GM15510 (cell line): ENCODE results near the gene ZDHHC9.
A peak's percentile ranks its signal among the peaks of the same experiment; 100 is the strongest.

Experiments used
- POLR2A ChIP-seq: IDR thresholded peaks from 3 replicates; pipeline ENCODE4 v1.6.1; 2011; ENCODE audit warnings: borderline replicate concordance; ENCODE audit not compliant: insufficient read length; ENCODE audit errors: extremely low read depth

ZDHHC9 gene

GRCh38 chrX:129780441-129781105, 63.1 kb downstream of the ZDHHC9 start:
- peak; percentile 17 for TF ChIP-seq POLR2A

DNA sequence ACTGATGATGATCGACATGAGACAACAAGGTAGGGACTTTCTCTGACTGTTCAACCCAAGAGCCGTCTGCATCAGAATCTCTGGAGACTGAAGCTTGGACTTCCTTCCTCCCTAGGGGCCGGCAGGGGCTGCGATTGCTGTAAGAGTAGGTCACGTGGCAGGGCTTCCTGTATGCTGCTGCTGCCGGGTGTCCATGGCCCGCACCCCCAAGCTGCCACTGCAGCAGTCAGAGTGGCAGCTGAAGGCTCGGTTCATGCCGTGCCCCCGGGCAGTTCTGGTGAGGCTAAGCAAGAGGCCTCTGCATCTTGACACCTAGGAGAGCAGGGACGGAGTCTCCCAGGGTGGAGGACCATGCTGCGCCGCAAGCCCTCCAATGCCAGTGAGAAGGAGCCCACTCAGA, 63.9 kb downstream of the ZDHHC9 start, which contains the start of gene SASH3:
Gene SASH3, plus strand, starts transcription at position 203 of the 400 bp plus-strand sequence. Its CDS starts 149 bp downstream, at position 352.
- TF ChIP-seq POLR2A, result peak; percentile 84

GRCh38 chrX:129779086-129779672, 64.5 kb downstream of the ZDHHC9 start:
- no peak for TF ChIP-seq POLR2A

DNA sequence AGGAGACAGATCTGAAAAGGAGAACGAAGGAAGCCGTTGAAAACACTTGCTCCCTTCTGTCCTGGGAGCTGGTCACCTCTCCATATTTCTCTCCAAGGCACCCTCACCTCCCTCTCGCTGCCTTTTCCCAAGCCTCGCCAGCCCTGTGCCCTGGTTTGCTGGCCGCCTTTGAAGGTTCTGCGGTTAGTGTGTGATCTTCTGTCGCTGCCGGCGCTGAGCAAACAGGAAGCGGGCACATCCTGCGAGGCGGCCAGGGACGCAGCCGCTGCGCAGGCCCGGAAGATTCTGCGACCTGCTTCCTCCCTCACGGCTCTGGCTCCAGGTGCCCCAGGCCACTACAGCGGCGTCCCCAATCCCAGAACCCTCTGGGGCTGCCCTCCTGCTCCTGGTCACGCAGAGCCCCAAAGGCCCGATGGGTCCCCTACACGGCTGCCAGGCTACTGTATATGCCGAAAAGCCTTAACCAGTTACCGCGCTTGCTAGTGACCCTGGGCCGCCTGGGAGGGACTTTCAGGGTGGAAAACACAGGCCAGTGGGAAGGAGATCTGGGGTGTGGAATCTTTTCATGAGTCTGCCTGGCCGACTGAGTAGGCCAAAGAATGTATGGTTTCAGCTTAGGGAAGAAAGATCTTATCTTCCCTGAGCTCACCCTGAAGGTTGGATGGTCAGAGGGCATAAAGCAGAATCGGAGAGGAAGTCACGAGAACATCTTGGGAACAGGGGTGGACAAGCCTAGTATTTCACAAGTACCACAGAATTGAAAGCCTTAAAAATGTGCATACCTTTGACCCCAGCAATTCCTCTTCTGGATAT, 66.3 kb downstream of the ZDHHC9 start:
- peak; percentile 69 for TF ChIP-seq POLR2A

DNA sequence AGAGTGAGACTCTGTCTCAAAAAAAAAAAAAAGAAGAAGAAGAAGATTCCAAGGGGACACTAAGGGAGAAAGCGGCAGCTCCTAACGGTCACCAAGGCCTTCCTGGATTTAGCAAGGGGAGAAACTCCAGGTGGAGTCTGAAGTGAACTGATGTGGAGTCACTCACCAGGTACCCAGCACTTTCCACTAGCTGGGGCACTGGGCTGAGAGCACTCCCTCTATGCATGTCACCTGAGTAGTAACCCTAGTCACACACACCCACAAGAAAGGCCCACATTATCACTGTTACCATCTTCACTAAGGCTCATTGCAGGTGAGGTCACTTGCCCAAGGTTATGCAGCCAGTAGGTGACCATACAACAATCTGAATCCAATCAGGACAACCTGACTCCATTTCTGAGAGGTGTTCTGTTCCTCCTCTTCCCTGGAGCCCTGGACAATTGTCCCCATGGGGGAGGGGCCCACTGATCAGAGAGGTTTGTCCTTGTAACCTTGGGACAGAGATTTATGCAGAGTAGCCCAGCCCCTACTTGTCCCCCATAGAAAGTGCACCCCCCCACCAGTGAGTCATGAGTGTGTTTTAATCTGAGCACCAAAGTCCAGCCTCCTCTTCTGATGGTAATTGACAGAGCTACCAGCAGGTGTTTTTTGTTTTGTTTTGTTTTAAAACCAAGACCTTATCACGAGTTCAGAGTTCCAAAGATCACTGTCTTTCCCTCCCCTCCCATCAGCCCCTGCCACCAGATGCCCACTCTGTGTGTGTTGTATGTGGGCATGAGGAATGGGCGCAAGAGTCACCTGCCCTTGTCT, 69.8 kb downstream of the ZDHHC9 start:
- TF ChIP-seq POLR2A, result no peak

DNA sequence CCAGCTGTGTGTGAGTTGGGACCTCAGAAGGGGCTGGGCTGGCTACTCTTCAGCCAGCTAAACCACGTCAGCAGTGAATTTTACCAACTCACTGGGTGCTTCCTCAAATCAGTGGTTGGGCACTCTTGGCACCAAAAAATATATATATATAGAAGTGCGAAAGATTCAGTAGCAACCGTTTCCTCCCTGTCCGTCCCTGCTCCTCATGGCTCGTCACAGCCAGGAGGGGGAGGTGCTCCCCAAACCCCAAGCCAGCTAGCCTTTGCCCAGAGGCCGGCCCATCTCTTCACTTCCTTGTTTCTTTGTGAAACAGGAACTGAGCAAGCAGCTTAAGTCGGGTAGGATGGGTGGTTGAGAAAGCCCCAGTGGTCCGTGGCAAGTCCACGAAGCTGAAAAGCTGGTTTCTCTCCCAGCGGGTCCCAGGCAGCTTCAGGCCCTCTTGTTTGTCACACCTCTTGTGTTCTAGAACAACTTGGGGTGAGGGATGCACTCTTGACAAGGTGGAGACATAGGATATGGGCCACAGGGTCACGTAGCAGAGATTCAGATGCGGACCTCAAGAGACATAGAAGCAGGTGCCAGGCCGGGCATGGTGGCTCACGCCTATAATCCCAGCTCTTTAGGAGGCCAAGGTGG, 70.8 kb downstream of the ZDHHC9 start:
- TF ChIP-seq POLR2A, result no peak

DNA sequence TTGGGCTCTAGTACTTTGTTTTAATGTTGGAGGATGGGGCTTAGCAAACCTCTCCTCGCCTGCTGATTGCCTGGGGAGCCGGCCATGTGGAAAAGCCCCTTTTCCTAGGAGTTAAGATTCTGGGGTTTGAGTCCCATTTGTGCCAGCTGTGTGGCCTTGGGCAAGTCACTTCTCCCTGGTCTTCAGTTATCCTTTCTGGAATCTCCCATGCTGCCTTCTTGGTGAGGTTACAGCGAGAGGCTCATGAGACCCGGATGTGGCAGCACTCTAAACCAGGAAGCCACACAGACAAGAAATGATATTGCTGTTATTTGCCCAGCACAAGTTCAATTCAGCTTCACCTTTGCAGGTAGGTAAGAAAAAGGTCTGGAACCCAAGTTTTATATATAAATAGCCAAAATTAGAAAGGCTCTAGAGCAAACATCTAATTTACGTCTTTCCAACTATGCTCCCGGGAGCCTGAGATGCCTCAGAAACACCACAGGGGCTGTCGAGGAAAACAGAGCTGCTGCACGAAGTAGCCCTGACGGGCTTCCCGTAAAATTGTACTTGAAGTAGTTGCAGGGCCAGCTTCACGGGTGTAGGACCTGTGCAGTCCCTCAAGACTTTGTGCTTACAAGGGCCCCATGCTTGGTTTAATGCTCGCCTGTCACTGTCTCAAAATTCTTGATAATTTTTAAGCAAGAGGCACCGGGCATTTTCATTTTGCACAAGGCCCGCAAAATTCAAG, 72.3 kb downstream of the ZDHHC9 start:
- no peak for TF ChIP-seq POLR2A

GRCh38 chrX:129769467-129770154, 74.1 kb downstream of the ZDHHC9 start:
- no peak for TF ChIP-seq POLR2A

GRCh38 chrX:129768586-129769466, 74.9 kb downstream of the ZDHHC9 start:
- no peak for TF ChIP-seq POLR2A

DNA sequence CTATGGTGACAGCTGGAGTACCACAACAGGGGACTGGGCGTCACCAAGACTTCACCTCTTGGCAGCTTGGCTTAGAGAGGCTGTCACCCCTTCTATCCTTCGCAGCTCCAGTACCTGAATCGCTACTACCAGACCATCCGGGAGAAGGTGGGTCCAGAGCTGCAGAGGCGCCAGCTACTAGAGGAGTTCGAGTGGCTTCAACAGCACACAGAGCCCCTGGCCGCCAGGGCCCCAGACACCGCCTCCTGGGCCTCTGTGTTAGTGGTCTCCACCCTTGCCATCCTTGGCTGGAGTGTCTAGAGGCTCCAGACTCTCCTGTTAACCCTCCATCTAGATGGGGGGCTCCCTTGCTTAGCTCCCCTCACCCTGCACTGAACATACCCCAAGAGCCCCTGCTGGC, 75.5 kb downstream of the ZDHHC9 start:
- no peak for TF ChIP-seq POLR2A

DNA sequence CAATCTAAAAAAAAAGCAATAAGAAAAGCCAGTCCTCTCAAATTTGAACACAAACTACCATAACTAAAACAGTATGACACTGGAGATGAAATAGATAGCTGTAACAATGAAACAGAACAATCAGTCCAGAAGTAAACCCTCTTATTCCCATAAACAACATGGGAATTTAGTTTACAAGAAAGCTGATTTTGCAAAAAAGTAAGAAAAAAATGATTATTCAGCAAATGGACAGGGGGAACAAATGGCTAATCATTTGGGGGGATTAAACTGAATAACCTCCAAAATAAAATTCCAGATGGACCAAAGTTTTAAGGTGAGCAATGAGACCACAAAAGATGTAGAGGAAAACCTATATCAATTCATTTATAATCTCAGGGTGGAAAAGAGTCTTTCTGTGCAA, 80.0 kb downstream of the ZDHHC9 start:
- TF ChIP-seq POLR2A, result no peak

- TF ChIP-seq POLR2A, result no peak
These were observed 81.2 kb downstream of the ZDHHC9 start for GRCh38 chrX:129762448-129762847.
